Activated CD4-positive, alpha-beta T cell treated with anti-CD3 and anti-CD28 coated beads, Interleukin-2, Interleukin-4, amounts not matched to agents 100 ng/mL and 50 ng/mL, durations not matched to agents 16 hours and 8 hours (primary cell): ENCODE measurements around the gene BTK.

Source experiments
- DNase-seq: peaks from one replicate; pipeline ENCODE4 v3.0.0-alpha.2; 2020; ENCODE audit warnings: low spot score

The BTK gene

DNA sequence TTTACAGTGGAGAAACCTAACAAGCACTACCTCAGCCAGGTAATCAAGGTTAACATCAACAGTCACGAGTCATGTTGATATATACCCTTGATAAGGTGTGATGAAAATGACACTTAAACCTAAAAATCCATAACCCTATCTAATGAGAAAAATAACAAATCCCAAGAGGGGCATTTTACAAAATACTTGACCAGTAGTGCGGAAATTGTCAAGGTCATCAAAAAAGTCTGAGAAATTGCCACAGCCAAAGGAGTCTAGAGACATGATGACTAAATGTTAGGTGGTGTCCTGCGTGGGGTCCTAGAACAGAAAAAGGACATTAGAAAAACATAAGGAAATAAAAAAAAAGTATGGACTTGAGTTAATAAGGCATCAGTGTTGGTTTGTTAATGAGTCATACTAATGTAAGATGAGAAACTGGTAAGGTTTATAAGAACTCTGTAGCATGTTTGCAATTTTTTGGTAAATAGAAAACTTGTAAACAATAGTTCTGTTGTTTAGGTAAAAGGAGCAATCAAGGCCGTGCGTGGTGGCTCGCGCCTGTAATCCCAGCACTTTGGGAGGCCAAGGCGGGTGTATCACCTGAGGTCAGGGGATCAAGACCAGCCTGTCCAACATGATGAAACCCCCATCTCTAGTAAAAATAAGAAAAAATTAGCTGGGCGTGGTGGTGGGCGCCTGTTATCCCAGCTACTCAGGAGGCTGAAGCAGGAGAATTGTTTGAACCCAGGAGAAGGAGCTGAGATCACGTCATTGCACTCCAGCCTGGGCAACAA, 7.7 kb upstream of the BTK start:
- DNase-seq = no peak

DNA sequence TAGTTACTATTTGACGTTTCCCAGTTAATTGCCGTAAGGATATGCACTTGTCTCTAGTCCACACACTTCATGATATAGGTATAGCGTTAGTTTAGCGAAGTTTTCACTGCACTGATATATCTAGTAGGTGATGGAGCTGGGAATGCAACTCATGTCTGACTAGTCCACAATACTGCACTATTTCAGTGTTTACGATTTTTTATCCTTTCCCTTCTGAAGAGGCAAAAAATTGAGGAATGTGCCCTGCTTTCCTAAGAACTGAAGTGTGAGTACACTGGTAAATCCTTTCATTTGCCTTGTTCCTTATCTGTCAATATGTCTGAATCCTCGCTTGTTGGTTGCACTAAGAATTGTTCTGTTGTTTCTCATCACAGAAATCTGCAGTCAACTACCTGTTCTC, 5.8 kb upstream of the BTK start:
- DNase-seq = no peak

DNA sequence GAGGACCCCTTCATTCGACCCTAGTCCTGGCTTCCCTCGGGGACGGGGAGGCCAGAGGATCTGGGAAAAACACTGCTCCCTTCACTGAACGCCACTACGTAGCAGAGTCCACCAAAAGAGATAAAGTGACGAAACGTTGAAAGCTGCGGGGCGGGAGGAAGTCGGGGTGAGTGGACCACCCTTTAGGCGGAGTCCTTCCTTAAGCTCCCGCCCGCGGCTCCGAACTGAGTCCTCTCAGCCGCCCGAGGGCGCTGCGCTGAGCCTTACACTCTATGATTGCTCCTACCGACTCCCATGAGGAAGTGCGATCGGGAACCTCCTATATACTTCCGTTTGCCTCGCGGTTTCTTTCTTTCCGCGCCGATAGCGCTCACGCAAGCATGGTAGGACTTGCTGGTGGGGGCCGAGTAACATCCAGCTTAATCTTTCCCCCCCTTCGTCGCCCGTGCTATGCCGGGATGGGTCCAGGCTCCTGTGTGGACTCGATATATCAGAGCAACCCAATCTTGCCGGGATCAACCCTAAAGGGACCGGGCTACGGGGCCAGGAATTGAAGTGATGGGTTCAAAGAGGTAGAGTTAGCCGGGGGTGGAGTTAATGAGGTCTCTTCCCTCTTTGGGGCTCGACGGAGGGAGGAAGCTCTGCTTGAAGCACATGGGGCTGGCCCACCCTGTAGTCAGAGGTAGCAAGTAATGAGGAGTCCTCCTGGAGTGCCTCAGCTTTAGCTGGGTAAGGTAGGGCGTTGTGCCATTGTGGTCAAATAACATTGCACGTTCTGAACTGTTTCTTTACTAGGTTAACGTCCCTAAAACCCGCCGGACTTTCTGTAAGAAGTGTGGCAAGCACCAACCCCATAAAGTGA, 4.9 kb upstream of the BTK start, which contains the start of gene RPL36A:
RPL36A (plus strand) TSS at position 348 of the 862 bp plus-strand sequence; CDS start at position 381, 33 bp downstream.
- peak; percentile 84 for DNase-seq

GRCh38 chrX:101388604-101389003, 2.6 kb upstream of the BTK start:
- no peak for DNase-seq

GRCh38 chrX:101386542-101386885, 523 bp upstream of the BTK start:
- no peak for DNase-seq

DNA sequence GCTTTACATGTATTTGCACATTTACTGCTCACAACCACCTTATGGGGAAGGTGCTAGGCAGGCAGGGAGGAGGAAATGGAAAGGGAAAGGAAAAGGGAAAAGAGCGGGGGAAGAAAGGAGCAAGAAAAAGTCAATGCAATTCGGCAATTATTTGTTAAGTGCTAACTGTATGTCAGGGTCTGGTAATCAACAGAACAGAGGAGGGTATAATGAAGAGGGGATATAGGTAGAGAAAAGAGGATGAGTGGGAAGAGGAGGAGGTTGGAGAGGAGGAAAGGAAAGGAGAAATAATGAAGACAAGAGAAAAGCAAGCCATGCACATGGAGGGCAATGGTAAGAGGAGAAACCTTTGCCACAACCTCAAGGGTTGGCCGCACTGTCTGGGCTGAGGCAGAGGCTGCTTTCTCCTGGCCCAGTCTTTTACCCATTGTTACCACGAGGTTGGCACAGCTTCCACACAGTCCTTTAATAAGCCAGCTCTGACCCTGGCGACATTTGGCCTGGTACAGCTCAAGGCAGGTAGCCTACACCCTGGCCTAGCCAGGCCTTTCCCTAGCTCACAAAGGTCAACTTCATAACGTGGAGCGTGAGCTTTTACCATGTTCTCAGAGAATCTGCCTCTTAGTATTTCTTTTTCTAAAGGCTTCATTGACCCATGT, 836 bp downstream of the BTK start:
- DNase-seq = no peak

- DNase-seq = no peak
Measured at GRCh38 chrX:101383679-101384205, 2.2 kb downstream of the BTK start.

DNA sequence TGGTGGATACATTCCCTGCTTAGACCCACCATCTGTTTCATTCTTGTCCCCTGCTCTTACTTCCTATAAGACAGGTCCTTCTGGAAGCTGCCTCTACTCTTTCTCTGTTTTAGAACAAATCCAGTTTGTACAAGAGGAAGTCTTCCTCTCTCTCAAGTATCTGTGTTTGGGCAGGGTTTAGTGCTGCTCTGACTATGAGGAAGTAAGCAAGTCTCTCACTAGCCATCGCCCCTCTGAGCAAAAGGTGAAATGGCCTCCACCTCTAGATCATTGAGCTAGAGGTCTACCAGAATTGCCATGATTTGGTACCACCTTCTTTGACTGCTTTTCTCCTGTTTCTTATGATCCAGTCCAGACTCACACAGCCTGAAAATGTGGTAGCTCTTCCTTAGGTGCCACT, 8.4 kb downstream of the BTK start:
- no peak for DNase-seq

DNA sequence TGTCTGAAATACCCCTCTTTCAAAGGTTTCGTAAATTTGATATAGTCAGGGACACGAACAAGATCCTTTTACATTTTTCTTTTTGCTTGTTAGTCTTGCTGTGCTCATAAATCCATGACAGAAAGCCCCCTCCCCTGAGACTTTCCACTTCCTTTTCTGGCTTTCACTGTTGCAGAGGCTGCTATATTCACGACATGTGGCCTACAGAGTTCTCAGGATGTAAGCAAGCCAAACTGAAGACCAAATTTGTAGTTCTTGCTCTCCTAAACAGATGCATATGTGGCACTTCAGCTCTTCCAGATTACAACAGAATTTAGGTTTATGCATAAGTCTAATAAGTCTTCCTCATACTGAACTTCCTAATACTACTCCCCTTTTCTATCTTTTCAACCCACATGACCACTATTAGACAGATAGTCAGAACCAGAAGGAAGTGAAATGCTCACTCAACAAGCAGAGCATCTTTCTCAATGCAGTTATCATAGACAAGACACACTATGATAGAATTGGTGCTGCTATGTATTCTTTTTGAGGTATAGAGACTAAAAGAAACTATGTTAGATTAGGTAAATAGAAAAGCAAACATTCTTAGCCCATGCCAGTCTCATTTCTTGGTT, 15.0 kb downstream of the BTK start:
- DNase-seq = no peak

DNA sequence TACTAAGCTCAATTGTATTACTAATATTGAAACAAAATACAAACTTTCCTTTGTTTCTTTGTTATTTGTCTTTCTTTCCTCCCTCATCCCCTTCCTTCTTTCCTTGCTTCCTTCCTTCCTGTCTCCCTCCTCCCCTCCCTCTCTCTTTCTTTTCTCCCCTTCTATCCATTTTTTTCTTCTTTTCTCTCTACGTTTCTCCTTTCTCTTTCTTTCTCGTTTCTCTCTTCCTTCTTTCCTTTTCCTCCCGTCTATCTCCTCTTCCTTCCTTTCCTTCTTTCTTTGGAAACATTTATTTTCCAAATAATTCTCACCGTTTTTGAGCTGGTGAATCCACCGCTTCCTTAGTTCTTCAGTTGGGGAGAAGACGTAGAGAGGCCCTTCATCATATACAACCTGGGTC, 16.3 kb downstream of the BTK start:
- DNase-seq = no peak

- DNase-seq = no peak
Measured at GRCh38 chrX:101368800-101369199, 17.2 kb downstream of the BTK start.

GRCh38 chrX:101365301-101365795, 20.6 kb downstream of the BTK start:
- no peak for DNase-seq

- no peak for DNase-seq
Measured at GRCh38 chrX:101362757-101363156, 23.2 kb downstream of the BTK start.

- no peak for DNase-seq
Measured at GRCh38 chrX:101362116-101362515, 23.9 kb downstream of the BTK start.

GRCh38 chrX:101360390-101360789, 25.6 kb downstream of the BTK start:
- no peak for DNase-seq

GRCh38 chrX:101359966-101360365, 26.0 kb downstream of the BTK start:
- no peak for DNase-seq

DNA sequence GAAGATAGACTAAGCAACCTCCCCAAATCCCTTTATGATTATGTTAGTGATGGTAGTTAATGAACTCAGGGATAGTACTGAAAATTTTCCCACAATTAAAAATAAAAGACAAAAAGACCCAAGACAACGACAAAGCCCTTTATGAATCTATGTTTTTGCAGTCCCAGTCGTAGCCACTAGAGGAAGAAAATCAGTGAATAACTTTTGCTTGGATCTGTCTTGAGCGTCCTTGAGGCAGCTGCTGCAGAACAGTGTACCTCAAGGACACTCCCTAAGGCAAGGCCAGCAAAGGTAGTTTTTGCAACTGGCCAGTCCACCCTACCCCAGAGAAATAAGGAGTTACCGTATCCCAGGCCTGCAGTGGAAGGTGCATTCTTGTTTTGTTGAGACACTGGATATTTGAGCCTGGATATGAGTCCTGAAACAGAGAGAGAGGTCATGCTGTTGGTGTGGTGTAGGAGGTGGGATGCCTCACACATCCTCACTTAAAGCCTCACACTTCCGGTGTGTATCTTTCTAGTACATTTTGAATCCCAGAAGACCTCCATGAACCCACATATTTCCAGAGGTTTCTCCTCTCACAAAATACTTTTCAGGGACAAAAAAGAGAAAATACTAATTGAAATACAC, 28.7 kb downstream of the BTK start:
- no peak for DNase-seq

- no peak for DNase-seq
Measured at GRCh38 chrX:101349193-101349562, 36.8 kb downstream of the BTK start.

- peak; percentile 80 for DNase-seq
Measured at GRCh38 chrX:101348452-101349192, 37.4 kb downstream of the BTK start, which contains the start of gene TIMM8A. TIMM8A (minus strand) TSS chrX:101348742; CDS start chrX:101348664, 78 bp downstream.

- DNase-seq = no peak
Measured at GRCh38 chrX:101347859-101348451, 38.0 kb downstream of the BTK start.
